Activated CD8-positive, alpha-beta memory T cell treated with anti-CD3 and anti-CD28 coated beads, Interleukin-2, amount 10 ng/mL, durations not matched to agents 7 days and 5 days (primary cell): Measurements from ENCODE around the gene TBL1X. TPM values are rescaled to one million over a fixed set of nuclear protein-coding genes. Genes with fewer than 3 reads are reported as not detected.

Experiments used
- ATAC-seq: fragments of 150-1000 bp; cut with Tn5 transposase; one replicate; pipeline ENCODE4 v1.10.0; 2021; ENCODE audit warnings: moderate library complexity
- CTCF ChIA-PET: fragments of 350-600 bp; sonication (Branson Sonifier 250); formaldehyde crosslinking; loops from one replicate; lab custom pipeline; 2021; ENCODE audit warnings: antibody characterized with exemption; lab: Charles Lee
- DNase-seq: peaks from one replicate; pipeline ENCODE4 v3.0.0-alpha.2; 2020
- H3K27ac Mint-ChIP-seq: one replicate; pipeline ENCODE4 v1.8.0; 2021; ENCODE audit warnings: mild to moderate bottlenecking, mixed read lengths
- H3K27me3 Mint-ChIP-seq: one replicate; pipeline ENCODE4 v1.8.0; 2021; ENCODE audit warnings: mixed read lengths
- H3K36me3 Mint-ChIP-seq: one replicate; pipeline ENCODE4 v1.8.0; 2021; ENCODE audit warnings: mild to moderate bottlenecking, mixed read lengths
- H3K4me1 Mint-ChIP-seq: one replicate; pipeline ENCODE4 v1.8.0; 2021; ENCODE audit warnings: mixed read lengths
- H3K4me3 Mint-ChIP-seq: one replicate; pipeline ENCODE4 v1.8.0; 2021; ENCODE audit warnings: mild to moderate bottlenecking, moderate library complexity, mixed read lengths
- H3K9me3 Mint-ChIP-seq: one replicate; pipeline ENCODE4 v1.8.0; 2022; ENCODE audit warnings: low read depth, mixed read lengths
- total RNA-seq, 2 experiments: library from RNA; stranded (reverse); gene quantifications; one replicate each; pipeline ENCODE4 v1.2.3, GENCODE V29; 2021

Gene TBL1X
- total RNA-seq, 2 experiments from 2014 or later, result 33.2 to 35.5 TPM

DNA sequence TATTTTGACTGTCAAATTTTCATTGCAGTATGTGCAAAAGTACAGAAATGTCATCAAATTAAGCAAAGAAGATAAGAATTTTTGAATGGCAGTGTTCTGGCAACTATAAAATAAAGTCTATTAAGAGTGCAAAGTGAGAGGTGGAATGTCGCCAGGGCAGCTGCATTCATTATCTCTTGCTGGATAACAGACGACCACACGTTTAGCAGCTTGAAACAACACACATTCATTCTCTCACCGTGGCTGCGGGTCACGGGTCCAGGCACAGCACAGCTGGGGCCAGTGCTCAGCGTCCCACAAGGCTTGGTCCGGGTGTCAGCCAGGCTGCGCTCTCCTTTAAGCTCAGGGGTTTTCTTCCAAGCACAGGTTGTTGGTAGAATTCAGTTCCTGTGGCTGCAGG, 186.9 kb downstream of the TBL1X start:
- H3K27me3 Mint-ChIP-seq, result no peaks in the 10 kb centered on the region
- ATAC-seq (no peak), DNase-seq (no peak)
- no peaks in the 10 kb centered on the region for H3K4me1 Mint-ChIP-seq
- CTCF ChIA-PET, result no interaction called here
- H3K36me3 Mint-ChIP-seq, result peaks cover 4% of the 10 kb centered on the region
- H3K4me3 Mint-ChIP-seq, result no peak overlapping the region
- no peaks in the 10 kb centered on the region for H3K9me3 Mint-ChIP-seq
- H3K27ac Mint-ChIP-seq, result no peak overlapping the region

DNA sequence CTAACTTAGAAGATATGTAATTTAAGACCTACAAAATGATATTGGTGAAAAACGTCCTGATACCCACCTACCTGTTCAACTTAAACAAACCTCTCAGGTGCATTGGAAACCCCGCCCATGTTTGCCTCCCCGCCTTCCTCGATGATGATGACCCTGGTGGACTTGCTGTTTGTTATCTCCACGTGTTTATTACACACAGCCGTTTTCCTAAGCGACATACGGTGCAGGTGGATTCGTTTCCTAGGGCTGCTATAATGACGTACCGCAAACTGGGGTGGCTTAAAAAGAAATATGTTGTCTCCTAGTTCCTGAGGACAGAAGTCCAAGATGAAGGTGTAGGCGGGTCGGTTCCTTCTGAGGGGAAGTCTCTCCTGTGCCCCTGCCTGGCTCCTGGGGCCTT, 190.1 kb downstream of the TBL1X start:
- H3K36me3 Mint-ChIP-seq, result peaks cover 6% of the 10 kb centered on the region
- CTCF ChIA-PET, result no interaction called here
- no peaks in the 10 kb centered on the region for H3K9me3 Mint-ChIP-seq
- no peak overlapping the region for H3K27ac Mint-ChIP-seq
- H3K27me3 Mint-ChIP-seq, result no peaks in the 10 kb centered on the region
- DNase-seq (no peak), ATAC-seq (no peak)
- H3K4me1 Mint-ChIP-seq, result no peaks in the 10 kb centered on the region
- H3K4me3 Mint-ChIP-seq, result no peak overlapping the region

DNA sequence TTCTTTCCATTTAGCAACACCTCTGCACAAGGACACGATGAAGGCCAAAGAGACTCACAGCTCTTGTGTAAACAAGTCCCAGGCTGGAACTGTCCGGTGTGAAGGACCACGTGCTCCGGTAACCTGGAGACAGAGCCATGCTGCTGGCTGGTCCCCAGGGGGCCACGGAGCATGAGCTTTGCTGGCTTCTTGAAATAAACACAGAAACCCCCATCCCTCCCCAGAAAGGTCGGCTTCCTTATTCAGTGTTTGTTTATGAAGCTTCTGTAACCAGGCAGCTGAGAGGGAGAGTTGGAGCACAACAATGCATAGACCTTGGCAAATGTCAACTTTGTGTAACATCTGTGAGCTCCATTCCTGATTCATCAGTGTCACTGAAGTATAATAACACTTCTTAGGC, 191.4 kb downstream of the TBL1X start:
- H3K36me3 Mint-ChIP-seq, result peaks cover 6% of the 10 kb centered on the region

DNA sequence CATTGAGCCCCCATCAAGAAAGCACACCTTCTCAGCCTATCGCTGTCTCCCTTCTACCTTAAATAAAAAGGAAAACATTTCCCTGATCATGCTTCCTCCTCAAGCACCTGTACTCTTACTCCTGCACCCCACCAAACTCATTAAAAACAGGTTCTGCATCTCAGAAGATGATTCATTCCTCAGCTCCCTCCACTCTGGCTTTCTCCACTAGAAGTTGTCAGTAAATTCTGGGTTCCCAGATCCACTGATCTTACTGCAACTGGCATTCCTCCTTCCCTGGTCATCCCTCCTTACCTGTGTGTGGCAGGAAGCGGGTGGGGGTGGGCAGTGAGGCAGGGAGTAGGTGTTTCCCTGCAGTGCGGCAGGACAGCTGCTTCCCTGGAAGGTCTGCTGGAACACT, 192.0 kb downstream of the TBL1X start:
- Mint-ChIP-seq H3K36me3 (peaks cover 6% of the 10 kb centered on the region), H3K27me3 (no peaks in the 10 kb centered on the region), H3K4me1 (no peaks in the 10 kb centered on the region), H3K9me3 (no peaks in the 10 kb centered on the region), H3K27ac (no peak overlapping the region), H3K4me3 (no peak overlapping the region)
- DNase-seq, result no peak
- ATAC-seq, result no peak
- CTCF ChIA-PET, result no interaction called here

More for the DNA sequence above, 191.4 kb downstream of the TBL1X start:
- Mint-ChIP-seq H3K9me3 (no peaks in the 10 kb centered on the region), H3K4me3 (no peak overlapping the region), H3K27ac (no peak overlapping the region), H3K27me3 (no peaks in the 10 kb centered on the region), H3K4me1 (no peaks in the 10 kb centered on the region)
- DNase-seq (no peak), ATAC-seq (no peak)
- CTCF ChIA-PET, result no interaction called here

DNA sequence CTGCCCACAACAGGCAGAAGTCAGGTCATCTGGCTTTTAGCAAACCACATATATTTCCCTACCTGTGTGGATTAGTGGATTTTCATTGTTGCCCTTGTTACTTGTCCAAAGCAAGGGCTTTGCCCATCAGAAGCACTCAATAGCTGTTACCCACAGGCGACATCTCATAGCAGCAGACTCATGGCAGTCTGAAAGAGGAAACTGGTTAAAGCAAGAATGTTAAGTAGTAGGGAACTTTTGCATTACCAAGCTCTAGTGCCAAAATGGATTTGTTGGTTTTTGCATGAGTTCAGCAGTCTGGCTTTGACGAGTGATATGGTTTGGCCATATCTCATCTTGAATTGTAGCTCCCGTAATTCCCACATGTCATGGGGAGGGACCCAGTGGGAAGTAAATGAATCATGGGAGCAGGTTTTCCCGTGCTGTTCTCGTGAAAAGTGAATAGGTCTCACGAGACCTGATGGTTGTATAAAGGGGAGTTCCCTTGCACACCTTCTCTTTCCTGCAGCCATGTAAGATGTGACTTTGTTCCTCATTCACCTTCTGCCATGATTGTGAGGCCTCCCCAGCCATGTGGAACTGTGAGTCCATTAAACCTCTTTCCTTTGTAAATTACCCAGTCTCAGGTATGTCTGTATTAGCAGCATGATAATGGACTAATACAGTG, 192.9 kb downstream of the TBL1X start:
- CTCF ChIA-PET, result no interaction called here
- Mint-ChIP-seq H3K9me3 (no peaks in the 10 kb centered on the region), H3K36me3 (peaks cover 6% of the 10 kb centered on the region), H3K27ac (no peak overlapping the region), H3K27me3 (no peaks in the 10 kb centered on the region), H3K4me3 (no peak overlapping the region), H3K4me1 (no peaks in the 10 kb centered on the region)
- ATAC-seq (no peak), DNase-seq (no peak)

DNA sequence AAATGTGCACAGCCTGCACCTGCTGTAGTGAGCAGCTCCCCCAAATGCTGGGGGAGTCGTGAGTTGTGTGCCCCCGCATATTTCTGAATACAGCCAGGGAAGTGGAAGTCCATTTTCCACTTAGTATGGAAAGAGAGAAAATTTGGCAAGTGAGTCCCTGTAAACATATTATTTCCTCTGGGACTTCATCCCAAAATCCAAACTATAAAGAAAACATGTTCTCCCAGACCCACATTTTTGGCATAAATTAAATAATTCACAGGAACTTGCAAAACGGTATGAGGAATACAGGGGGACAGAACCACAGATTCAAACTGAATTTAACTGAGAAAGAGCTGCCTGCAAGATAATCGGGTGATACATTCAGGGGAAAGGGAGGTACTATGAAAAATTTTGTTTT, 193.6 kb downstream of the TBL1X start:
- Mint-ChIP-seq H3K27ac (no peak overlapping the region), H3K27me3 (no peaks in the 10 kb centered on the region), H3K36me3 (peaks cover 6% of the 10 kb centered on the region), H3K4me1 (no peaks in the 10 kb centered on the region), H3K4me3 (no peak overlapping the region), H3K9me3 (no peaks in the 10 kb centered on the region)
- ATAC-seq (no peak), DNase-seq (no peak)
- CTCF ChIA-PET, result no interaction called here

DNA sequence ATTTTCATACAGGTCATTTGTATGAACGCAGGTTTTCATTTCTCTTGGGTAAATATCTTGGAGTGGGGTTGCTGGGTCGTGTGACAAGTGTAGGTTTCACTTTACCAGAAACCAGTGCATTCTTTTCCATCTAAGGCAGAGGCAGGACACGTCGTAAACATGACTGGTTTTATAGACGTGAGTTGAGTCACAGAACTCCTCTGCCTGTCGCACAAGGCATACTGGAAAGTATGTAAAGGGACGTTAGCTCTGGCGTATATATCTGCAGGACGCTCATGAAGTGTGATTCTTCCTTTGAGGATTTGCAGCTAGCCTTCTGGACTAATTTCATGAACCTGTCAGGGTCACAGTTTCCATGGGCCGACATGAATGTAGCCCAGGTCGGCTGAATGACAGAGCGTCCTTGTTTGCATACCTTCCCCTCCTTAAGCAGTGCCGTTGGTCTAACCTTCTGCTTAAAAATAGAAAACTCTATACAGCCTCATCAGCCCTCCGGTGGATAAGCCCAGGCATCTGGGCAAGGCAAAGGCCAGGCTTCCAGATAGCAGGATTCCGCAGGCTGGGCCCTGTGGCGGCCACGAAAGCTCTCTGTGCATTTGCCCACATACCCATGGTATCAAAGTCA, 194.8 kb downstream of the TBL1X start:
- no peaks in the 10 kb centered on the region for H3K27me3 Mint-ChIP-seq
- CTCF ChIA-PET, result no interaction called here

DNA sequence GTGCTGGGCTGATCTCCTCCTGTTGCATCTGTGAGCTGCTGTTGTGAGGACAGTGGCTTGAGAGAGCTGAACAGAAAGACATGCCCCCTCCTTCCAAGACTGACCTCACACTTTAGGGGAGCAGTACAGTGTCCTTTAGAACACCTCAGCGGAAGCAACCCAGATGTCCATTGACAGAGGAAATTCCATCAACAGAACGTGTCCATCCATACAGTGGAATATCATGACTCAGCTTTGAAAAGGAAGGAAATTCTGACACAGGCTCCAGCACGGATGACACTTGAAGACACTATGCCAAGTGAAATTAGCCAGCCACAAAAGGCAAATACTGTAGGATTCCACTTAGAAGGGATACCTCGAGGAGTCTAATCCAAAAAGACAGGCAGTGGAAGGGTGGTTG, 197.3 kb downstream of the TBL1X start:
- ATAC-seq (no peak), DNase-seq (no peak)
- H3K27ac Mint-ChIP-seq, result no peak overlapping the region
- no peaks in the 10 kb centered on the region for H3K9me3 Mint-ChIP-seq
- H3K4me3 Mint-ChIP-seq, result no peak overlapping the region
- H3K27me3 Mint-ChIP-seq, result no peaks in the 10 kb centered on the region
- H3K4me1 Mint-ChIP-seq, result no peaks in the 10 kb centered on the region
- CTCF ChIA-PET, result no interaction called here
- peaks cover 3% of the 10 kb centered on the region for H3K36me3 Mint-ChIP-seq

More for the DNA sequence above, 194.8 kb downstream of the TBL1X start:
- H3K4me3 Mint-ChIP-seq, result no peak overlapping the region
- H3K9me3 Mint-ChIP-seq, result no peaks in the 10 kb centered on the region
- peaks cover 6% of the 10 kb centered on the region for H3K36me3 Mint-ChIP-seq
- no peak for DNase-seq
- no peak for ATAC-seq
- no peaks in the 10 kb centered on the region for H3K4me1 Mint-ChIP-seq
- no peak overlapping the region for H3K27ac Mint-ChIP-seq

DNA sequence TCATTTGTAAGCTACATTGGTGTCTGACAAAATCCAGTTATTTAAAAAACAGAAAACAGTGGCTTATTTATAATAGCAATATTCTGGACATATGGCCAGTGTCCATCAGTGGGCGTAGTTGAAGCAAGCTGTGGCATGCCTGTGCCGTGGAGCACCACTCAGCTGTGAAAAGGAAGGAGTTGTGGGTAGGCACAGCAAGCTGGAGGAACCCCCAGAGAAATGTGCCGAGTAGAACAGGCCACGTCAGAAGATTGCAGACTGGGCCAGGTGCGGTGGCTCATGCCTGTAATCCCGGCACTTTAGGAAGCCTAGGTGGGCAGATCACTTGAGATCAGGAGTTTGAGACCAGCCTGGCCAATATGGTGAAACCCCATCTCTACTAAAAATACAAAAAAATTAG, 198.4 kb downstream of the TBL1X start:
- no peak for DNase-seq
- Mint-ChIP-seq H3K36me3 (no peaks in the 10 kb centered on the region), H3K9me3 (no peaks in the 10 kb centered on the region), H3K27me3 (no peaks in the 10 kb centered on the region), H3K4me1 (no peaks in the 10 kb centered on the region), H3K27ac (no peak overlapping the region), H3K4me3 (no peak overlapping the region)
- CTCF ChIA-PET, result no interaction called here
- ATAC-seq, result no peak

DNA sequence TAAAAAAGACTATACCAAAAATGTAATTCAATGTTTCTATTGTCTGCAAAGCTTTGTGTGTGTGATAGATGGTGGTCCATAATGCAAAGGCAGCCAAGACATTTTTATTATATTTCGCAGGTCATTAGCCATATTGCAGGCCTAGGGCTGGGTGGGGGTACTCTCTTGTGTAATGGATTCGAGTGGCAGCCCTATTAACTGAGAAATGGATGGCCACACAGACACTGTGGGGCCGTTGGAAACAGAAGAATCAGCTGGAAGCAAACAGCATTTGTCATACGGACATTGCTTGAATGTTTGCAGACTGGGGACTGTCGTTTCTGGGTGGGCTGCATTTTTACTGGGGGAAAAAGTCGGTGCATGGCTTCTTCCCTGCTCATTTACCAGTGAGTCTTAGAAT, 199.4 kb downstream of the TBL1X start:
- H3K27me3 Mint-ChIP-seq, result no peaks in the 10 kb centered on the region
- no peaks in the 10 kb centered on the region for H3K9me3 Mint-ChIP-seq
- no peaks in the 10 kb centered on the region for H3K36me3 Mint-ChIP-seq
- H3K4me3 Mint-ChIP-seq, result no peak overlapping the region
- ATAC-seq (no peak), DNase-seq (no peak)
- no peaks in the 10 kb centered on the region for H3K4me1 Mint-ChIP-seq
- CTCF ChIA-PET, result no interaction called here
- H3K27ac Mint-ChIP-seq, result no peak overlapping the region

DNA sequence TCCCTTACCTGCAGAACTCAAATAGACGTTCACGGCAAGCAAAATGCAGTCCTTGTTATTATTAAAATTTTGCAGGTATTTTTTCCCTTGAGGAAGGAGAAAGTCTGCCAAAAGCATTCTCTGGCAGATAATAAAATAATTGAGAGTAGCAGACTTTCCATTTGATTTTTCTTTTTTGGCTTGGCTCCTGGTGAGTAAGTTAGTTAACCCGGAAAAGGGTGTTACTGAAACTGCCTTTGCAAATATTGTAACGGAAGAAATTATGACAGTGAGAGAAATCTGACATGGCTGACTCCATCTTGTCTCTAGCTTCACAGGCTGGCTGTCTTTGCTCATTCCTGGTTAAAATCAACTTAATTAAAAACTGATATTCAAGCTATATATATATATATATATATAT, 200.3 kb downstream of the TBL1X start:
- Mint-ChIP-seq H3K36me3 (peaks cover 1% of the 10 kb centered on the region), H3K27ac (no peak overlapping the region), H3K4me3 (no peak overlapping the region), H3K9me3 (no peaks in the 10 kb centered on the region), H3K4me1 (no peaks in the 10 kb centered on the region), H3K27me3 (no peaks in the 10 kb centered on the region)
- CTCF ChIA-PET, result no interaction called here
- ATAC-seq (no peak), DNase-seq (no peak)

DNA sequence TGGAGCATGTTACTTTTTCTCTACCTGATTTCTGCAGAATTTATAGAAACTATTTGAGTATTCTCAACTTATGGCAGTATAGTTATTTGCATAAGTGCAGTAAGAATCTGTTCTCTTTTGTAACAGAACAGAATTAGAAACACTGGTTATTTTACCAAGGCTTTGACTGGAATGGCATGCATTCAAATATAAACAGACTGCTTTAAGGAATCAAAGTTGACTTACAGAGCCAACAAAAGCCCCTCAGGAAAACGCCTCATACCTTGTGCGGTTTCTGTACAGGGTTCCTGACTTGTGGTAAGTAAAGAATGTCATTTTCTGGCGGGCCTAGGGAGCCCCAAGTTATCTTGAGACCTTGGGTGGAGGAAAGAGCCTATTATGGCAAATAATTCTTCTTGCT, 203.7 kb downstream of the TBL1X start:
- H3K36me3 Mint-ChIP-seq, result peaks cover 9% of the 10 kb centered on the region
- no peak for DNase-seq
- H3K4me1 Mint-ChIP-seq, result no peaks in the 10 kb centered on the region
- H3K9me3 Mint-ChIP-seq, result no peaks in the 10 kb centered on the region
- H3K27me3 Mint-ChIP-seq, result no peaks in the 10 kb centered on the region
- CTCF ChIA-PET, result no interaction called here
- no peak overlapping the region for H3K4me3 Mint-ChIP-seq
- ATAC-seq, result no peak
- H3K27ac Mint-ChIP-seq, result no peak overlapping the region

DNA sequence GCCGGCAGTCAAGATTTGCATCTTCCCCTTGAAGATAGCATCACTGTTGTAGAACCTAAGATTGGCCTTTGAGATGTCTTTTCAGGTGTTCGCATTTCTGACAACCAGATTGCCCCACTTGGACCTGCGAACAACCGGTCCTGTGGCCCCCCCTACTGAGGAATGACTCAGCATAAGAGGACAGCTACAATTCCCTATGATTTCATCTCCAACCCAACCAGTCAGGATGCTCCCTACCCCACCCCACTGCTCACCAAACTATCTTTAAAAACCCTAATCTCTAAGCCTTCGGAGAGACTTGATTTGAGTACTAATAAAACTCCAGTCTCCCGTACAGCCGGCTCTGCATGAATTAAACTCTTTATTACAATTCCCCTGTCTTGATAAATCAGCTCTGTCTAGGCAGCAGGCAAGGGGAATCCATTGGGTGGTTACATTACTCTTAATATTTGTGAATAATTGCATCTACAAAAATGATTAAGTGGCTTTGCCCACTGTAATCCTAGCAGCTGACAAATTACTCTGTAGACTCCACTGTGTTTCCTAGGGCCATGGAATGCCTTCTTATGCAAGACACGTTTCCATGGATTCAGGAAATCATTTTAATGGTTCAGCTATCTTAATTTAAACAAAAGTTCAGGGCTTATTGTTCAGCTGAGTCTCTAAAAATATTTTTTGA, 205.4 kb downstream of the TBL1X start:
- Mint-ChIP-seq H3K9me3 (no peaks in the 10 kb centered on the region), H3K4me1 (no peaks in the 10 kb centered on the region), H3K4me3 (no peak overlapping the region), H3K27me3 (no peaks in the 10 kb centered on the region), H3K36me3 (peaks cover 13% of the 10 kb centered on the region), H3K27ac (no peak overlapping the region)
- CTCF ChIA-PET, result no interaction called here
- DNase-seq (no peak), ATAC-seq (no peak)

DNA sequence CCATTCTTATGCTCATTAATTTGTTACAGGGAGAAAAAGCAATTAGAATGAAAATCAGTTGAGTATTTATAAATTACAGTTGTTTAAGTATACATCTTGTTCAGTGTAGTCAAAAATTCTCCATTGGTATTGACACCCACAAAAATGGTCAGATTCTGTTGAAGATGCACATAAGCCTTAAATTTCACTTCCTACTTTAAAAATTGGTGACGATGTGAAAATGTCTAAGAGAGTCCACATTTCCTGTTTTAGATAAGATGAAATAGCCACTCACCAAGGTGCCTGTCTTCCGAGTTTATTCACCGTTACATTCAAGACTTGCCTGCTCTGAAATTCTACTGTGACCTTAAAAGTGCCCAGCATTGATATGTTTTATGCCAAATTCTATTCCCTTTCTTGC, 207.1 kb downstream of the TBL1X start:
- H3K36me3 Mint-ChIP-seq, result peaks cover 27% of the 10 kb centered on the region
- H3K4me3 Mint-ChIP-seq, result no peak overlapping the region
- no peaks in the 10 kb centered on the region for H3K27me3 Mint-ChIP-seq
- H3K9me3 Mint-ChIP-seq, result peaks cover 2% of the 10 kb centered on the region
- no peak overlapping the region for H3K27ac Mint-ChIP-seq
- no peak for ATAC-seq
- CTCF ChIA-PET, result no interaction called here
- peaks cover 4% of the 10 kb centered on the region for H3K4me1 Mint-ChIP-seq
- DNase-seq, result no peak
